NCI-H446 treated with DMSO at 0.1 percent for 48 hours (cell line): ENCODE results near the gene FAM227B.
"Not testable (repeated sequence)": the region's sequence is repeated elsewhere in the genome, so short reads cannot be mapped to it uniquely, and the experiment has no call there.

ENCODE experiments used
- DNase-seq: peaks from one replicate; lab custom pipeline; 2025; lab: John Stamatoyannopoulos, UW

The FAM227B gene

GRCh38 chr15:49494842-49495241 is 125.8 kb downstream of the FAM227B start:
- no peak for DNase-seq

GRCh38 chr15:49492830-49493229 is 127.8 kb downstream of the FAM227B start:
- DNase-seq: no peak

- DNase-seq: no peak
Measured at GRCh38 chr15:49492151-49492550, 128.5 kb downstream of the FAM227B start.

- DNase-seq: no peak
Measured at GRCh38 chr15:49490966-49491365, 129.7 kb downstream of the FAM227B start.

GRCh38 chr15:49485401-49485800 is 135.2 kb downstream of the FAM227B start:
- not testable (repeated sequence) for DNase-seq

GRCh38 chr15:49478982-49479381 is 141.6 kb downstream of the FAM227B start:
- not testable (repeated sequence) for DNase-seq

- DNase-seq: not testable (repeated sequence)
Measured at GRCh38 chr15:49478021-49478420, 142.6 kb downstream of the FAM227B start.

- DNase-seq: no peak
Measured at GRCh38 chr15:49473031-49473430, 147.6 kb downstream of the FAM227B start.

- DNase-seq: no peak
Measured at GRCh38 chr15:49472338-49472737, 148.3 kb downstream of the FAM227B start.

- DNase-seq: no peak
Measured at GRCh38 chr15:49471733-49472132, 148.9 kb downstream of the FAM227B start.

- DNase-seq: not testable (repeated sequence)
Measured at GRCh38 chr15:49471248-49471647, 149.4 kb downstream of the FAM227B start.

- no peak for DNase-seq
Measured at GRCh38 chr15:49468481-49468839, 152.2 kb downstream of the FAM227B start.

GRCh38 chr15:49467746-49468480 is 152.7 kb downstream of the FAM227B start:
- DNase-seq: no peak

- DNase-seq: no peak
Measured at GRCh38 chr15:49466119-49466518, 154.5 kb downstream of the FAM227B start.

GRCh38 chr15:49464522-49464921 is 156.1 kb downstream of the FAM227B start:
- no peak for DNase-seq

GRCh38 chr15:49462232-49462844 is 158.3 kb downstream of the FAM227B start:
- no peak for DNase-seq

GRCh38 chr15:49460411-49460941 is 160.1 kb downstream of the FAM227B start:
- DNase-seq: no peak

- no peak for DNase-seq
Measured at GRCh38 chr15:49458145-49458544, 162.5 kb downstream of the FAM227B start.

GRCh38 chr15:49456166-49456565 is 164.5 kb downstream of the FAM227B start:
- DNase-seq: no peak

GRCh38 chr15:49452595-49452994 is 168.0 kb downstream of the FAM227B start:
- no peak for DNase-seq

GRCh38 chr15:49441816-49442215 is 178.8 kb downstream of the FAM227B start:
- DNase-seq: no peak

GRCh38 chr15:49441356-49441755 is 179.3 kb downstream of the FAM227B start:
- DNase-seq: no peak

GRCh38 chr15:49439678-49440395 is 180.8 kb downstream of the FAM227B start:
- no peak for DNase-seq
